Stimulated activated CD4-positive, alpha-beta T cell treated with anti-CD3 and anti-CD28 coated beads, Interleukin-15, amount 100 ng/mL, for 24 hours (primary cell): ENCODE data around the gene CTXND2.
A peak's percentile ranks its signal among the peaks of the same experiment; 100 is the strongest.
"Not testable (repeated sequence)": the region's sequence is repeated elsewhere in the genome, so short reads cannot be mapped to it uniquely, and the experiment has no call there.

Source experiments
- DNase-seq: peaks from one replicate; pipeline ENCODE4 v3.0.0-alpha.2; 2020

The CTXND2 gene

GRCh38 chr1:150887018-150887417 lies at the start of gene CTXND2:
Gene CTXND2, plus strand, starts transcription at chr1:150887136. Its CDS starts 25,179 bp downstream, at chr1:150912315.
- no peak for DNase-seq

- not testable (repeated sequence) for DNase-seq
These were observed 46.1 kb upstream of the CTXND2 start for GRCh38 chr1:150840850-150841249.

GRCh38 chr1:150841626-150842025 lies 45.3 kb upstream of the CTXND2 start:
- no peak for DNase-seq

GRCh38 chr1:150842343-150842742 lies 44.6 kb upstream of the CTXND2 start:
- DNase-seq: no peak

- no peak for DNase-seq
These were observed 44.0 kb upstream of the CTXND2 start for GRCh38 chr1:150842964-150843363.

- no peak for DNase-seq
These were observed 43.5 kb upstream of the CTXND2 start for GRCh38 chr1:150843474-150843873.

GRCh38 chr1:150846473-150847146 lies 40.3 kb upstream of the CTXND2 start:
- DNase-seq: no peak

GRCh38 chr1:150850801-150851362 lies 36.1 kb upstream of the CTXND2 start:
- not testable (repeated sequence) for DNase-seq

GRCh38 chr1:150852734-150853133 lies 34.2 kb upstream of the CTXND2 start:
- DNase-seq: not testable (repeated sequence)

GRCh38 chr1:150863724-150864123 lies 23.2 kb upstream of the CTXND2 start:
- DNase-seq: no peak

GRCh38 chr1:150864200-150864599 lies 22.7 kb upstream of the CTXND2 start:
- not testable (repeated sequence) for DNase-seq

GRCh38 chr1:150869683-150870082 lies 17.3 kb upstream of the CTXND2 start:
- peak; percentile 10 for DNase-seq

GRCh38 chr1:150872572-150872971 lies 14.4 kb upstream of the CTXND2 start:
- no peak for DNase-seq

- no peak for DNase-seq
These were observed 13.4 kb upstream of the CTXND2 start for GRCh38 chr1:150873521-150873920.

GRCh38 chr1:150874455-150875196 lies 12.3 kb upstream of the CTXND2 start:
- DNase-seq: no peak

- no peak for DNase-seq
These were observed 11.5 kb upstream of the CTXND2 start for GRCh38 chr1:150875197-150876118.

- no peak for DNase-seq
These were observed 10.8 kb upstream of the CTXND2 start for GRCh38 chr1:150876119-150876454.

GRCh38 chr1:150878931-150879330 lies 8.0 kb upstream of the CTXND2 start:
- not testable (repeated sequence) for DNase-seq

- DNase-seq: no peak
These were observed 5.4 kb upstream of the CTXND2 start for GRCh38 chr1:150881331-150882070.

- DNase-seq: not testable (repeated sequence)
These were observed 3.8 kb upstream of the CTXND2 start for GRCh38 chr1:150883121-150883520.

- DNase-seq: no peak
These were observed 1.8 kb downstream of the CTXND2 start for GRCh38 chr1:150888727-150889126.

- DNase-seq: no peak
These were observed 3.1 kb downstream of the CTXND2 start for GRCh38 chr1:150890033-150890416.
